HCT116 (cell line): Measurements from ENCODE around the gene BPTF. TPM values are rescaled to one million over a fixed set of nuclear protein-coding genes. Genes with fewer than 3 reads are reported as not detected.
"Not testable (repeated sequence)": the region's sequence is repeated elsewhere in the genome, so short reads cannot be mapped to it uniquely, and the experiment has no call there.

ENCODE experiments used
- ATAC-seq: fragments of 200-7000 bp; cut with Tn5 transposase; 2 replicates; pipeline ENCODE4 v1.9.1; 2020; ENCODE audit warnings: mild to moderate bottlenecking, moderate library complexity
- BruUV-seq: library from RNA; stranded (reverse); fragments of 400-500 nt; replicated peaks from 2 replicates; lab custom pipeline; 2021; lab: Mats Ljungman, UMichigan
- CTCF ChIA-PET: fragments of 300-600 bp; sonication (Branson Sonifier 250); formaldehyde crosslinking; loops from one replicate; lab custom pipeline; 2021; ENCODE audit warnings: antibody characterized with exemption; lab: Charles Lee
- POLR2A ChIA-PET: fragments of 300-600, 350-600 bp; sonication (Branson Sonifier 250); formaldehyde crosslinking; loops from one replicate; lab custom pipeline; 2021; ENCODE audit warnings: antibody characterized with exemption; lab: Charles Lee
- RAD21 ChIA-PET, 2 experiments: fragments of 300-600 bp; sonication (Branson Sonifier 250); formaldehyde crosslinking; loops; one replicate each; lab custom pipeline; 2023; ENCODE audit warnings: low total read pairs in 2 of 2; ENCODE audit not compliant: uncharacterized antibody in 2 of 2, unreplicated experiment in 2 of 2, low non-redundant PET in 1 of 2; lab: Charles Lee
- DNase-seq: peaks from one replicate; pipeline ENCODE4 v3.0.0-alpha.2; 2010; ENCODE audit warnings: low read depth, low spot score
- H2AFZ ChIP-seq: fragments of 200-600 bp; shearing (Covaris generic), sonication (generic); 2 replicates; pipeline ENCODE4 v1.6.1; 2017; ENCODE audit warnings: low read depth, mixed run types, mixed read lengths, antibody characterized with exemption, low read length; ENCODE audit not compliant: poor library complexity, severe bottlenecking
- H3K27ac ChIP-seq: 2 replicates; pipeline ENCODE4 v1.5.1; 2012; ENCODE audit warnings: low read depth, low read length
- H3K27me3 ChIP-seq: fragments of 200-600 bp; sonication (generic); 2 replicates; pipeline ENCODE4 v1.6.1; 2016; ENCODE audit warnings: mixed run types, low read length, mixed read lengths; ENCODE audit not compliant: insufficient read depth
- H3K36me3 ChIP-seq, 2 experiments: fragments of 200-500 bp in 1 of 2; fragments of 200-600 bp in 1 of 2; sonication (Bioruptor generic) in 1 of 2; sonication (generic) in 1 of 2; 2 replicates each; pipeline versions ENCODE4 v1.5.1 to v1.6.1; 2014 to 2016; ENCODE audit warnings: low read length in 2 of 2, inconsistent platforms in 1 of 2, mixed read lengths in 1 of 2, mixed run types in 1 of 2; ENCODE audit not compliant: insufficient read depth in 2 of 2, control insufficient read depth in 1 of 2
- H3K4me1 ChIP-seq, 2 experiments: fragments of 200-600 bp in 1 of 2; sonication (generic) in 1 of 2; 2 replicates each; pipeline versions ENCODE4 v1.5.1 to v1.6.1; 2012 to 2017; ENCODE audit warnings: low read length in 2 of 2, inconsistent platforms in 1 of 2, mild to moderate bottlenecking in 1 of 2, mixed read lengths in 1 of 2, mixed run types in 1 of 2, moderate library complexity in 1 of 2; ENCODE audit not compliant: insufficient read depth in 2 of 2, control insufficient read depth in 1 of 2
- H3K4me2 ChIP-seq: fragments of 200-600 bp; sonication (generic); 2 replicates; pipeline ENCODE4 v1.6.1; 2017; ENCODE audit warnings: mixed run types, low read length, mixed read lengths
- H3K4me3 ChIP-seq, 2 experiments: fragments of 200-600 bp in 1 of 2; sonication (generic) in 1 of 2; replicated peaks in 1 of 2; 2 replicates each; pipeline ENCODE4 v1.5.1; 2011 to 2016; ENCODE audit warnings: low read length in 2 of 2, control low read depth in 1 of 2, low read depth in 1 of 2, mild to moderate bottlenecking in 1 of 2, mixed read lengths in 1 of 2, mixed run types in 1 of 2
- H3K79me2 ChIP-seq: fragments of 200-600 bp; sonication (generic); 2 replicates; pipeline ENCODE4 v1.6.1; 2017; ENCODE audit warnings: mild to moderate bottlenecking, mixed run types, low read length, moderate library complexity, mixed read lengths; ENCODE audit not compliant: insufficient read depth
- H3K9ac ChIP-seq: fragments of 200-600 bp; sonication (generic); 2 replicates; pipeline ENCODE4 v1.6.1; 2016; ENCODE audit warnings: low read length, mixed read lengths
- H3K9me2 ChIP-seq: fragments of 200-600 bp; sonication (generic), shearing (Covaris generic); 2 replicates; pipeline ENCODE4 v1.6.1; 2017; ENCODE audit warnings: mixed run types, mild to moderate bottlenecking, moderate library complexity; ENCODE audit not compliant: insufficient read depth
- H3K9me3 ChIP-seq, 2 experiments: fragments of 200-500 bp in 1 of 2; fragments of 200-600 bp in 1 of 2; sonication (Bioruptor generic) in 1 of 2; sonication (generic) in 1 of 2; 2 replicates each; pipeline ENCODE4 v1.6.1; 2014 to 2017; ENCODE audit warnings: low read length in 2 of 2, mixed read lengths in 2 of 2, inconsistent platforms in 1 of 2, low read depth in 1 of 2, mild to moderate bottlenecking in 1 of 2, mixed run types in 1 of 2, moderate library complexity in 1 of 2; ENCODE audit not compliant: control insufficient read depth in 1 of 2, insufficient read depth in 1 of 2
- H4K20me1 ChIP-seq: fragments of 200-600 bp; sonication (generic), shearing (Covaris generic); 2 replicates; pipeline ENCODE4 v1.6.1; 2017; ENCODE audit warnings: mixed run types, mild to moderate bottlenecking, moderate library complexity; ENCODE audit not compliant: insufficient read depth
- EGR1 ChIP-seq: IDR thresholded peaks from 2 replicates; pipeline ENCODE4 v1.6.1; 2012; ENCODE audit warnings: low read depth
- EZH2phosphoT487 ChIP-seq: fragments of 200-600 bp; IDR thresholded peaks from 2 replicates; pipeline ENCODE4 v1.6.1; 2018; ENCODE audit warnings: antibody characterized with exemption, borderline replicate concordance
- FOSL1 ChIP-seq: IDR thresholded peaks from 2 replicates; pipeline ENCODE4 v1.6.1; 2012; ENCODE audit warnings: low read depth
- JUND ChIP-seq: IDR thresholded peaks from 2 replicates; pipeline ENCODE4 v1.6.1; 2012
- POLR2A ChIP-seq: IDR thresholded peaks from 2 replicates; pipeline ENCODE4 v1.7.0; 2011; ENCODE audit warnings: borderline replicate concordance; ENCODE audit not compliant: insufficient read depth, insufficient read length; ENCODE audit errors: extremely low read depth
- RAD21 ChIP-seq: IDR thresholded peaks from 2 replicates; pipeline ENCODE4 v1.6.1; 2012; ENCODE audit warnings: low read depth, mild to moderate bottlenecking
- intact Hi-C: fragments of 100-400 bp; cut with micrococcal nuclease; formaldehyde crosslinking; loops from 2 replicates; pipeline ENCODE4 v1.10.0; 2022
- total RNA-seq: library from RNA; stranded (reverse); gene quantifications from one replicate; pipeline ENCODE4 v1.2.1, GENCODE V29; 2021; ENCODE audit not compliant: unreplicated experiment
- TF ChIP-seq, protein P1 (sequence below): IDR thresholded peaks from 2 replicates; pipeline ENCODE4 v1.6.1; 2011; ENCODE audit warnings: mild to moderate bottlenecking, low read length, moderate library complexity; ENCODE audit not compliant: insufficient replicate concordance; ENCODE audit errors: extremely low read depth

The BPTF gene
- total RNA-seq, 1 experiment from 2014 or later: 114 TPM

- peaks cover 37 to 48% of the 10 kb centered on the region in 2 experiments for H3K36me3 ChIP-seq
- H3K79me2 ChIP-seq, POLR2A ChIA-PET, H2AFZ ChIP-seq, H3K4me3 ChIP-seq, H3K27me3 ChIP-seq, BruUV-seq, H4K20me1 ChIP-seq, H3K27ac ChIP-seq, H3K4me2 ChIP-seq, H3K9me3 ChIP-seq, H3K4me1 ChIP-seq, CTCF ChIA-PET, H3K9ac ChIP-seq, ATAC-seq, intact Hi-C loops, H3K9me2 ChIP-seq, DNase-seq, RAD21 ChIA-PET: not testable (repeated sequence)
Observed at GRCh38 chr17:67910117-67910803, 85.0 kb downstream of the BPTF start.

DNA sequence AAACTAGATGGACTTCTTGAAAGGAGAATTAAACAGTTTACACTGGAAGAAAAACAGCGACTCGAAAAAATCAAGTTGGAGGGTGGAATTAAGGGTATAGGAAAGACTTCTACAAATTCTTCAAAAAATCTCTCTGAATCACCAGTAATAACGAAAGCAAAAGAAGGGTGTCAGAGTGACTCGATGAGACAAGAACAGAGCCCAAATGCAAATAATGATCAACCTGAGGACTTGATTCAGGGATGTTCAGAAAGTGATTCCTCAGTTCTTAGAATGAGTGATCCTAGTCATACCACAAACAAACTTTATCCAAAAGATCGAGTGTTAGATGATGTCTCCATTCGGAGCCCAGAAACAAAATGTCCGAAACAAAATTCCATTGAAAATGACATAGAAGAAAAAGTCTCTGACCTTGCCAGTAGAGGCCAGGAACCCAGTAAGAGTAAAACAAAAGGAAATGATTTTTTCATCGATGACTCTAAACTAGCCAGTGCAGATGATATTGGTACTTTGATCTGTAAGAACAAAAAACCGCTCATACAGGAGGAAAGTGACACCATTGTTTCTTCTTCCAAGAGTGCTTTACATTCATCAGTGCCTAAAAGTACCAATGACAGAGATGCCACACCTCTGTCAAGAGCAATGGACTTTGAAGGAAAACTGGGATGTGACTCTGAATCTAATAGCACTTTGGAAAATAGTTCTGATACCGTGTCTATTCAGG is 85.9 kb downstream of the BPTF start:
- Histone ChIP-seq H3K4me3 (no peak overlapping the region), H3K9ac (no peak overlapping the region), H4K20me1 (no peaks in the 10 kb centered on the region), H3K4me1 (no peaks in the 10 kb centered on the region), H3K9me3 (no peaks in the 10 kb centered on the region), H3K4me2 (no peak overlapping the region), H3K27me3 (no peaks in the 10 kb centered on the region), H2AFZ (no peak overlapping the region), H3K79me2 (peaks cover 16% of the 10 kb centered on the region; the same call in 1 of the 2 replicates), H3K36me3 (peaks cover 37 to 48% of the 10 kb centered on the region in 2 experiments), H3K27ac (no peak overlapping the region), H3K9me2 (no peaks in the 10 kb centered on the region)
- POLR2A ChIA-PET: no interaction called here
- TF ChIP-seq RAD21: no peak
- TF ChIP-seq POLR2A: no peak
- TF ChIP-seq EZH2phosphoT487: no peak
- no peak for TF ChIP-seq JUND
- no peak for TF ChIP-seq FOSL1
- TF ChIP-seq, protein P1, sequence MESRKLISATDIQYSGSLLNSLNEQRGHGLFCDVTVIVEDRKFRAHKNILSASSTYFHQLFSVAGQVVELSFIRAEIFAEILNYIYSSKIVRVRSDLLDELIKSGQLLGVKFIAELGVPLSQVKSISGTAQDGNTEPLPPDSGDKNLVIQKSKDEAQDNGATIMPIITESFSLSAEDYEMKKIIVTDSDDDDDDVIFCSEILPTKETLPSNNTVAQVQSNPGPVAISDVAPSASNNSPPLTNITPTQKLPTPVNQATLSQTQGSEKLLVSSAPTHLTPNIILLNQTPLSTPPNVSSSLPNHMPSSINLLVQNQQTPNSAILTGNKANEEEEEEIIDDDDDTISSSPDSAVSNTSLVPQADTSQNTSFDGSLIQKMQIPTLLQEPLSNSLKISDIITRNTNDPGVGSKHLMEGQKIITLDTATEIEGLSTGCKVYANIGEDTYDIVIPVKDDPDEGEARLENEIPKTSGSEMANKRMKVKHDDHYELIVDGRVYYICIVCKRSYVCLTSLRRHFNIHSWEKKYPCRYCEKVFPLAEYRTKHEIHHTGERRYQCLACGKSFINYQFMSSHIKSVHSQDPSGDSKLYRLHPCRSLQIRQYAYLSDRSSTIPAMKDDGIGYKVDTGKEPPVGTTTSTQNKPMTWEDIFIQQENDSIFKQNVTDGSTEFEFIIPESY: no peak
- no peak for TF ChIP-seq EGR1
- no peak for ATAC-seq
- CTCF ChIA-PET: no interaction called here
- DNase-seq: no peak
- BruUV-seq: no TSS peak
- RAD21 ChIA-PET: no interaction called here
- intact Hi-C loops: no loop called here
